Panc1 (cell line): ENCODE data around the gene KCNA5. TPM values are rescaled to one million over a fixed set of nuclear protein-coding genes. Genes with fewer than 3 reads are reported as not detected.

ENCODE experiments used
- ATAC-seq: fragments of 200-7000 bp; cut with Tn5 transposase; 2 replicates; pipeline ENCODE4 v1.9.1; 2020; ENCODE audit warnings: mild to moderate bottlenecking, moderate library complexity
- BruUV-seq: library from RNA; stranded (reverse); fragments of 400-500 nt; replicated peaks from 2 replicates; lab custom pipeline; 2021; lab: Mats Ljungman, UMichigan
- CTCF ChIA-PET: fragments of 300-600 bp; sonication (Branson Sonifier 250); formaldehyde crosslinking; loops from one replicate; lab custom pipeline; 2022; ENCODE audit warnings: antibody characterized with exemption; lab: Charles Lee
- POLR2A ChIA-PET: fragments of 300-600 bp; sonication (Branson Sonifier 250); formaldehyde crosslinking; loops from one replicate; lab custom pipeline; 2022; ENCODE audit warnings: antibody characterized with exemption; lab: Charles Lee
- DNase-seq: peaks from one replicate; pipeline ENCODE4 v3.0.0-alpha.2; 2010; ENCODE audit warnings: low read depth, low spot score
- H3K27ac ChIP-seq: 2 replicates; pipeline ENCODE4 v1.5.1; 2011; ENCODE audit warnings: mild to moderate bottlenecking, low read length, inconsistent platforms
- H3K27me3 ChIP-seq: fragments of 200-500 bp; sonication (Bioruptor generic); 2 replicates; pipeline ENCODE4 v1.6.0; 2014; ENCODE audit warnings: low read length, inconsistent platforms; ENCODE audit not compliant: control insufficient read depth, insufficient read depth
- H3K36me3 ChIP-seq: fragments of 200-500 bp; sonication (Bioruptor generic); 2 replicates; pipeline ENCODE4 v1.5.1; 2014; ENCODE audit warnings: inconsistent platforms, mild to moderate bottlenecking, low read length, moderate library complexity; ENCODE audit not compliant: control insufficient read depth, insufficient read depth
- H3K4me1 ChIP-seq: 2 replicates; pipeline ENCODE4 v1.5.1; 2011; ENCODE audit warnings: inconsistent platforms, mild to moderate bottlenecking, low read length, moderate library complexity; ENCODE audit not compliant: control insufficient read depth, insufficient read depth
- H3K4me3 ChIP-seq, 2 experiments: 2 replicates each; pipeline ENCODE4 v1.5.1; 2011 to 2012; ENCODE audit warnings: low read depth in 2 of 2, low read length in 2 of 2, mild to moderate bottlenecking in 2 of 2, inconsistent platforms in 1 of 2, moderate library complexity in 1 of 2
- H3K9me3 ChIP-seq: fragments of 200-500 bp; sonication (Bioruptor generic); 2 replicates; pipeline ENCODE4 v1.5.1; 2014; ENCODE audit warnings: low read depth, mild to moderate bottlenecking, inconsistent platforms, low read length, moderate library complexity; ENCODE audit not compliant: control insufficient read depth, insufficient read depth
- CTCF ChIP-seq: fragments of 450-650 bp; IDR thresholded peaks from 2 replicates; pipeline ENCODE4 v1.5.1; 2017; ENCODE audit warnings: mild to moderate bottlenecking
- POLR2AphosphoS5 ChIP-seq: IDR thresholded peaks from 2 replicates; pipeline ENCODE4 v1.6.1; 2012; ENCODE audit warnings: mild to moderate bottlenecking, low read depth, low read length, moderate library complexity
- SIN3A ChIP-seq: IDR thresholded peaks from 2 replicates; pipeline ENCODE4 v1.6.1; 2012; ENCODE audit warnings: low read depth, mild to moderate bottlenecking, low read length, moderate library complexity, borderline replicate concordance; ENCODE audit not compliant: insufficient read depth
- TCF7L2 ChIP-seq: IDR thresholded peaks from 2 replicates; pipeline ENCODE4 v1.6.1; 2011; ENCODE audit warnings: mild to moderate bottlenecking, low read depth, low read length, inconsistent platforms
- in situ Hi-C: cut with HindIII; loops from 2 replicates; pipeline ENCODE4 v1.10.0; 2016; ENCODE audit warnings: low sequenced_read_pairs, low pct_unique_long_range_greater_than_20kb
- intact Hi-C: fragments of 100-400 bp; cut with micrococcal nuclease; formaldehyde crosslinking; loops from one replicate; pipeline ENCODE4 v1.10.0; 2022; ENCODE audit not compliant: unreplicated experiment
- total RNA-seq: library from RNA; stranded (reverse); gene quantifications from one replicate; pipeline ENCODE4 v1.2.1, GENCODE V29; 2021; ENCODE audit not compliant: unreplicated experiment
- TF ChIP-seq, protein P1 (sequence below), 2 experiments: IDR thresholded peaks; 2 replicates each; pipeline ENCODE4 v1.6.1; 2011 to 2012; ENCODE audit warnings: low read depth in 2 of 2, control low read depth in 1 of 2, low read length in 1 of 2, mild to moderate bottlenecking in 1 of 2, moderate library complexity in 1 of 2; ENCODE audit not compliant: insufficient read depth in 1 of 2

KCNA5 gene
- total RNA-seq, 1 experiment from 2014 or later = not detected

DNA sequence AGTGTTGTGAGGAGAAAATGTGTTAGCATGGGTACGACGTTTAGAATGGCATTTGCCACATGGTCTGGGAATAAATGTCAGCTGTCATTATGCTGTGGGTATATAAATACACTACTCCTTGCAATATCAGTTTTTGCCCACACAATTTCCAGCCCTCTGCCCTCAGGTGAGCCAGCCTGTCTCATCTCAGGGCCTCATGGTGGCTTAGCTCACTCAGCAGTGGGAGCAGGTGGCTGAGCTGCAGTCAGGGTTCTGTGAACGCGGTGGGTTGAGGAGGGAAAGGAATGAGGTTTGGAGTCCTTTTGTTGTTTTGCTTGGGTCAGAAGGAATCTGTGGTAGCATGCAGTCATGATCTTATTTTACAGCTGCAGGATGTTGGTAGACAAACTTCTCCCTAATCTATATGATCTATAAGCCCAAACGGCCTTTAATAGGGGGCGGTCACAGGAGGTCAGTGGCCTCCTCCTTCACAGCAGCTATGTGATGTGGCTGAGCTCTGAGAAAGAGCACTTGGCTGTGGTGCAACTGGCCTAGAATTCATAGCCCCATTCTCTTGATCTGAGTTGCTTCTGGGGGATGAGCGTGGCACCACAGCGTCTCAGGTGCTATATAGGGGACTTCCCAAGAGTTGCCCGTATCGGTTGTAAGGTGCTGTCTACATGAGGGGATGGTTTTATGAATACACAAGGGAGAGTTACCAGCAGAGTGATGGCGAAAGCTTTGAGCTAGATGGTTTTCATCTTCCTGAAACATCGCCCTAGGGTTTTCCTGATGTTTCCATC, 27.8 kb upstream of the KCNA5 start:
- no peak for DNase-seq
- Histone ChIP-seq H3K27me3 (no peaks in the 10 kb centered on the region; the same call in 1 of the 2 replicates), H3K9me3 (no peaks in the 10 kb centered on the region), H3K4me3 (no peak overlapping the region), H3K36me3 (no peaks in the 10 kb centered on the region), H3K4me1 (no peaks in the 10 kb centered on the region), H3K27ac (no peak overlapping the region)
- POLR2A ChIA-PET = no interaction called here
- ATAC-seq = no peak
- TF ChIP-seq SIN3A = no peak
- no peak for TF ChIP-seq TCF7L2
- TF ChIP-seq POLR2AphosphoS5 = no peak
- no TSS peak for BruUV-seq
- in situ Hi-C loops = no loop called here
- intact Hi-C loops = no loop called here
- CTCF ChIA-PET = no interaction called here

DNA sequence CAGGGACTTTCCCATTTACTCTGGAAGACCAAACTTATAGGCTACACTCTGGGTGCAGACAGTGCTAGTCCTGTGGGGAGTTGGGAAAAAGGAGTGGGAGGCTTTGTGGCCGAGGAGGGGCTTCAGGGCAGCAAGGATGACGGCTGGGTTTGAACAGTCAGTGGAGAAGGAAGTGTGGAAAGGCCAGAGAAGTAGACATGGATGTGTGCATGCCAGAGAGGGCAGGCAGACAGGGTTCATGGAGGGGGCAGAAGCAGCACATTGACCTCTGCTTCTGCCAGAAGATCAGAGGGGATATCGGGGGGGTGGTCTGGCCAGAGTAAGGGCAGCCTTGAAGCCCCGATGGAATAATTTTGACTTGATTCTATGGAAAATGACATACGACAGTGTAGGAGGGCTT, 27.2 kb upstream of the KCNA5 start:
- Histone ChIP-seq H3K36me3 (no peaks in the 10 kb centered on the region), H3K9me3 (no peaks in the 10 kb centered on the region), H3K4me3 (no peak overlapping the region), H3K27ac (no peak overlapping the region), H3K27me3 (no peaks in the 10 kb centered on the region; the same call in 1 of the 2 replicates), H3K4me1 (no peaks in the 10 kb centered on the region)
- CTCF ChIA-PET = no interaction called here
- in situ Hi-C loops (no loop called here), intact Hi-C loops (no loop called here)
- ATAC-seq = no peak
- POLR2A ChIA-PET = no interaction called here
- TF ChIP-seq TCF7L2 (no peak), POLR2AphosphoS5 (no peak), SIN3A (no peak), CTCF (no peak)
- TF ChIP-seq, protein P1, sequence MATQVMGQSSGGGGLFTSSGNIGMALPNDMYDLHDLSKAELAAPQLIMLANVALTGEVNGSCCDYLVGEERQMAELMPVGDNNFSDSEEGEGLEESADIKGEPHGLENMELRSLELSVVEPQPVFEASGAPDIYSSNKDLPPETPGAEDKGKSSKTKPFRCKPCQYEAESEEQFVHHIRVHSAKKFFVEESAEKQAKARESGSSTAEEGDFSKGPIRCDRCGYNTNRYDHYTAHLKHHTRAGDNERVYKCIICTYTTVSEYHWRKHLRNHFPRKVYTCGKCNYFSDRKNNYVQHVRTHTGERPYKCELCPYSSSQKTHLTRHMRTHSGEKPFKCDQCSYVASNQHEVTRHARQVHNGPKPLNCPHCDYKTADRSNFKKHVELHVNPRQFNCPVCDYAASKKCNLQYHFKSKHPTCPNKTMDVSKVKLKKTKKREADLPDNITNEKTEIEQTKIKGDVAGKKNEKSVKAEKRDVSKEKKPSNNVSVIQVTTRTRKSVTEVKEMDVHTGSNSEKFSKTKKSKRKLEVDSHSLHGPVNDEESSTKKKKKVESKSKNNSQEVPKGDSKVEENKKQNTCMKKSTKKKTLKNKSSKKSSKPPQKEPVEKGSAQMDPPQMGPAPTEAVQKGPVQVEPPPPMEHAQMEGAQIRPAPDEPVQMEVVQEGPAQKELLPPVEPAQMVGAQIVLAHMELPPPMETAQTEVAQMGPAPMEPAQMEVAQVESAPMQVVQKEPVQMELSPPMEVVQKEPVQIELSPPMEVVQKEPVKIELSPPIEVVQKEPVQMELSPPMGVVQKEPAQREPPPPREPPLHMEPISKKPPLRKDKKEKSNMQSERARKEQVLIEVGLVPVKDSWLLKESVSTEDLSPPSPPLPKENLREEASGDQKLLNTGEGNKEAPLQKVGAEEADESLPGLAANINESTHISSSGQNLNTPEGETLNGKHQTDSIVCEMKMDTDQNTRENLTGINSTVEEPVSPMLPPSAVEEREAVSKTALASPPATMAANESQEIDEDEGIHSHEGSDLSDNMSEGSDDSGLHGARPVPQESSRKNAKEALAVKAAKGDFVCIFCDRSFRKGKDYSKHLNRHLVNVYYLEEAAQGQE (IDR thresholded peaks at IDR 0.05; ENCODE audit: insufficient read depth in 1 of 2, low read depth in 2 of 2, low read length in 1 of 2) = no peak
- no peak for DNase-seq
- BruUV-seq = no TSS peak
